ENCODE data around the gene ISCU. TPM values are rescaled to one million over a fixed set of nuclear protein-coding genes. Genes with fewer than 3 reads are reported as not detected.

ISCU gene
- total and polyA plus RNA-seq, 2 donors (not counting 1 experiment from before 2014, with no cell fraction given) = 127 to 313 TPM

DNA sequence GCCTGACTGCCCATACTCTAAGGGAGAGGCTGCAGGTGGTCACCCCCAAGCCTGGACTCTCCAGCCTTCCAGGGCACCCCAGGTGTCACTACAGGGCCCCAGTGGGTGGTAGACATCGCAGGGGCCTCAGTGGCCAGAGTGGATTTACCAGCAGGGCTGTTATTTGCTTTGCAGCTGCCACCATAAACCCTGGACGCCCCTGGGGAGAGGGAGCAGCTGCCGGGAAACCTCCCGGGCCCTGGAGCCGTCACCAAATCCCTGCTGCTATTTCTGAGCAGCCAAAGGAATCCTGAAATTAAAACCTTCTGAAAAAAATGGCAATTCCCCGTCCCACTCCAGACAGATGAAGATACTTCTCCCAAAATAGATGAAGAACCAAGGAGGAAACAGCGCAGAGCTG, 21.6 kb downstream of the ISCU start:
- H2AFZ ChIP-seq (ENCODE audit: low read length) = no peak overlapping the region
- no peaks in the 10 kb centered on the region for H3K9me3 ChIP-seq (ENCODE audit: control insufficient read depth, insufficient read depth, low read depth, low read length)
- H3K9ac ChIP-seq (ENCODE audit: insufficient read depth, low read length) = no peak overlapping the region
- DNase-seq (ENCODE audit: low read depth in 2 of 2) = no peak
- no peaks in the 10 kb centered on the region for H3K36me3 ChIP-seq (ENCODE audit: control insufficient read depth, insufficient read depth, low read length)
- TF ChIP-seq EZH2 (IDR thresholded peaks at IDR 0.05; ENCODE audit: low read length, missing control alignments) = no peak
- TF ChIP-seq, protein P1, sequence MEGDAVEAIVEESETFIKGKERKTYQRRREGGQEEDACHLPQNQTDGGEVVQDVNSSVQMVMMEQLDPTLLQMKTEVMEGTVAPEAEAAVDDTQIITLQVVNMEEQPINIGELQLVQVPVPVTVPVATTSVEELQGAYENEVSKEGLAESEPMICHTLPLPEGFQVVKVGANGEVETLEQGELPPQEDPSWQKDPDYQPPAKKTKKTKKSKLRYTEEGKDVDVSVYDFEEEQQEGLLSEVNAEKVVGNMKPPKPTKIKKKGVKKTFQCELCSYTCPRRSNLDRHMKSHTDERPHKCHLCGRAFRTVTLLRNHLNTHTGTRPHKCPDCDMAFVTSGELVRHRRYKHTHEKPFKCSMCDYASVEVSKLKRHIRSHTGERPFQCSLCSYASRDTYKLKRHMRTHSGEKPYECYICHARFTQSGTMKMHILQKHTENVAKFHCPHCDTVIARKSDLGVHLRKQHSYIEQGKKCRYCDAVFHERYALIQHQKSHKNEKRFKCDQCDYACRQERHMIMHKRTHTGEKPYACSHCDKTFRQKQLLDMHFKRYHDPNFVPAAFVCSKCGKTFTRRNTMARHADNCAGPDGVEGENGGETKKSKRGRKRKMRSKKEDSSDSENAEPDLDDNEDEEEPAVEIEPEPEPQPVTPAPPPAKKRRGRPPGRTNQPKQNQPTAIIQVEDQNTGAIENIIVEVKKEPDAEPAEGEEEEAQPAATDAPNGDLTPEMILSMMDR (conservative IDR thresholded peaks at IDR 0.05 in 1 of 2, IDR thresholded peaks at IDR 0.05 in 1 of 2; ENCODE audit: low read depth in 1 of 2, low read length in 2 of 2) = no peak
- H3K4me1 ChIP-seq (ENCODE audit: control insufficient read depth, extremely low read depth, insufficient read depth, low read length) = peaks cover 14% of the 10 kb centered on the region
- no peaks in the 10 kb centered on the region for H4K20me1 ChIP-seq (ENCODE audit: control insufficient read depth, extremely low read depth, insufficient read depth, low read length)
- no peaks in the 10 kb centered on the region for H3K79me2 ChIP-seq (ENCODE audit: control insufficient read depth, insufficient read depth, low read length)
- H3K27me3 ChIP-seq (ENCODE audit: control insufficient read depth, insufficient read depth, low read length) = no peaks in the 10 kb centered on the region
- no peak overlapping the region for H3K27ac ChIP-seq (ENCODE audit: insufficient read depth, low read length)
- no peak overlapping the region for H3K4me2 ChIP-seq (ENCODE audit: extremely low read depth, insufficient read depth, low read length)
- H3K4me3 ChIP-seq (replicated peaks in 1 of 4; ENCODE audit: control extremely low read depth in 1 of 4, insufficient read depth in 1 of 4, low read depth in 3 of 4, low read length in 4 of 4) = no peak overlapping the region

DNA sequence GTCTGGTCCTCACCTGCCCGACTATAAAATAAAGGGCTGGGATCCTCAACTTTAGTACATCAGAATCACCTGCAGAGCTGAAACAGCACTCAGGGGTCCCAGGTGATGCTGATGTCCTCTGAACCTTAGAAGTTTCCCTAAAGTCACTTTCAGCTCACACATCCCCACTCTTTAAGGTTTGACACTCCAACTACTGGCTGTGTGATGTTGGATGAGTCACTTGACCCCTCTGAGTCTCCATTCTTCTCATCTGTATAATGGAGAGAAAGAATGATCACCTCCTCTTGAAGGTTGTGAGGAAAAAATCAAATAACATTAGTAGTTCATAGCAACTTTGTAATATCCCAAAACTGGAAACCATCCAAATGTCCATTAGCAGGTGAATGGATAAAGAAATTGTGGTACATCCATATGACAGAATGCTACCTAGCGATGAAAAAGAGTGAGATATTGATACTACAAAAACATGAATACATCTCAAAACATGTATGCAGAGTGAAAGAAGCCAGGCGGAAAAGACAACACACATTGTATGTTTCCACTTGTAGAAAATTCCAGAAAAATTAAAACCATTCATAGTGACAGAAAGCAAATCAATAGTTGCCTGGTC, 22.2 kb downstream of the ISCU start:
- TF ChIP-seq EZH2 (IDR thresholded peaks at IDR 0.05; ENCODE audit: low read length, missing control alignments) = no peak
- TF ChIP-seq, protein P1 (conservative IDR thresholded peaks at IDR 0.05 in 1 of 2, IDR thresholded peaks at IDR 0.05 in 1 of 2; ENCODE audit: low read depth in 1 of 2, low read length in 2 of 2) = no peak
- H3K36me3 ChIP-seq (ENCODE audit: control insufficient read depth, insufficient read depth, low read length) = no peaks in the 10 kb centered on the region
- no peak overlapping the region for H3K4me2 ChIP-seq (ENCODE audit: extremely low read depth, insufficient read depth, low read length)
- no peaks in the 10 kb centered on the region for H3K27me3 ChIP-seq (ENCODE audit: control insufficient read depth, insufficient read depth, low read length)
- no peak overlapping the region for H3K9ac ChIP-seq (ENCODE audit: insufficient read depth, low read length)
- no peak overlapping the region for H3K4me3 ChIP-seq (replicated peaks in 1 of 4; ENCODE audit: control extremely low read depth in 1 of 4, insufficient read depth in 1 of 4, low read depth in 3 of 4, low read length in 4 of 4)
- H3K9me3 ChIP-seq (ENCODE audit: control insufficient read depth, insufficient read depth, low read depth, low read length) = no peaks in the 10 kb centered on the region
- no peak overlapping the region for H3K27ac ChIP-seq (ENCODE audit: insufficient read depth, low read length)
- no peak overlapping the region for H2AFZ ChIP-seq (ENCODE audit: low read length)
- H4K20me1 ChIP-seq (ENCODE audit: control insufficient read depth, extremely low read depth, insufficient read depth, low read length) = no peaks in the 10 kb centered on the region
- DNase-seq (ENCODE audit: low read depth in 2 of 2) = no peak
- H3K4me1 ChIP-seq (ENCODE audit: control insufficient read depth, extremely low read depth, insufficient read depth, low read length) = peaks cover 17% of the 10 kb centered on the region
- H3K79me2 ChIP-seq (ENCODE audit: control insufficient read depth, insufficient read depth, low read length) = no peaks in the 10 kb centered on the region

DNA sequence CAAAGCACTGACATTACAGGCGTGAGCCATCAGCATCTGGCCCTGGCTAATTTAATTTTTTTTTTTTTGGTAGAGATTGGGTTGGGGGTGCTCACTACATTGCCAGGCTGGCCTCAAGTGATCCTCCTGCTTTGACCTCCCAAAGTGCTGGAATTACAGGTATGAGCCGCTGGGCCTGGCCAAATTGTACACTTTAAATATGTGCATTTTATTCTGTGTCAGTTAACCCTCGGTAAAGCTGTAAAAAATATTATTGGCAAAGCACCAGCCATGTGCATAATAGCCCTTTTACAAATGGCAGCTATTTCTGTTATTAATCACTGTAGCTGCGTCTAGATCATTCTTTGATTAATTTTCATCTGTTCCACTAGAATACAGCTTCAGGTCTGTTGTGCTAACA, 23.5 kb downstream of the ISCU start:
- H3K9ac ChIP-seq (ENCODE audit: insufficient read depth, low read length) = no peak overlapping the region
- no peaks in the 10 kb centered on the region for H3K79me2 ChIP-seq (ENCODE audit: control insufficient read depth, insufficient read depth, low read length)
- no peak overlapping the region for H3K4me2 ChIP-seq (ENCODE audit: extremely low read depth, insufficient read depth, low read length)
- no peak overlapping the region for H3K27ac ChIP-seq (ENCODE audit: insufficient read depth, low read length)
- no peak overlapping the region for H2AFZ ChIP-seq (ENCODE audit: low read length)
- H3K9me3 ChIP-seq (ENCODE audit: control insufficient read depth, insufficient read depth, low read depth, low read length) = no peaks in the 10 kb centered on the region
- no peaks in the 10 kb centered on the region for H3K36me3 ChIP-seq (ENCODE audit: control insufficient read depth, insufficient read depth, low read length)
- no peak overlapping the region for H3K4me3 ChIP-seq (replicated peaks in 1 of 4; ENCODE audit: control extremely low read depth in 1 of 4, insufficient read depth in 1 of 4, low read depth in 3 of 4, low read length in 4 of 4)
- TF ChIP-seq, protein P1 (conservative IDR thresholded peaks at IDR 0.05 in 1 of 2, IDR thresholded peaks at IDR 0.05 in 1 of 2; ENCODE audit: low read depth in 1 of 2, low read length in 2 of 2) = no peak
- no peak for TF ChIP-seq EZH2 (IDR thresholded peaks at IDR 0.05; ENCODE audit: low read length, missing control alignments)
- H4K20me1 ChIP-seq (ENCODE audit: control insufficient read depth, extremely low read depth, insufficient read depth, low read length) = no peaks in the 10 kb centered on the region
- no peaks in the 10 kb centered on the region for H3K27me3 ChIP-seq (ENCODE audit: control insufficient read depth, insufficient read depth, low read length)
- no peak for DNase-seq (ENCODE audit: low read depth in 2 of 2)
- H3K4me1 ChIP-seq (ENCODE audit: control insufficient read depth, extremely low read depth, insufficient read depth, low read length) = peaks cover 10% of the 10 kb centered on the region

All from fibroblast of lung (primary cell).